Activated CD8-positive, alpha-beta memory T cell treated with anti-CD3 and anti-CD28 coated beads for 36 hours (primary cell): ENCODE results near the gene UGT2B11. TPM values are rescaled to one million over a fixed set of nuclear protein-coding genes. Genes with fewer than 3 reads are reported as not detected.
"Not testable (repeated sequence)": the region's sequence is repeated elsewhere in the genome, so short reads cannot be mapped to it uniquely, and the experiment has no call there.

ENCODE experiments used
- CTCF ChIA-PET: fragments of 350-600 bp; sonication (Branson Sonifier 250); formaldehyde crosslinking; loops from one replicate; lab custom pipeline; 2021; ENCODE audit warnings: antibody characterized with exemption; lab: Charles Lee
- POLR2A ChIA-PET: fragments of 350-600 bp; sonication (Branson Sonifier 250); formaldehyde crosslinking; loops from one replicate; lab custom pipeline; 2021; ENCODE audit warnings: antibody characterized with exemption; lab: Charles Lee
- total RNA-seq, 2 experiments: library from RNA; stranded (reverse); gene quantifications; one replicate each; pipeline ENCODE4 v1.2.3, GENCODE V29; 2021

Gene UGT2B11
- total RNA-seq: not detected

DNA sequence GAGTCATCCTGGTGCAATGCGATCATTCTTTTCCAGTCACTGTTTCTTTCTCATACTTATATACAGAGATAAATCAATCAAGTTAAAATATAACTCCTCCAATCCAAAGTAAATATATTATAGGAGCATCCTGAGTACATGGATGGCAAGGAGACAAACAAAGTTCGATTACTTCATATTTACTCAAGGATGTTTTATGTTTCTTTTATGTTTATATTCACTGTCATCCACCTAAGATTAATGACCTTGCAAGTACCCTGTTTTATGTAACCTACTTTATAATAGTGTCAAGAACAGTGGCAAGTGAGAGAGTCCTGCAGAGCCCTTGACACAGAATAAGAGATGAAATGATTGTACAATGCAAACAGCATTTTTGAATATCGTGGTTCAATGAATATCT, at the start of gene UGT2B11:
TSS of gene UGT2B11 (minus strand) at position 33 of the 400 bp plus-strand sequence. CDS start at position 7, 26 bp downstream.
- POLR2A ChIA-PET: no interaction called here
- CTCF ChIA-PET: no interaction called here

DNA sequence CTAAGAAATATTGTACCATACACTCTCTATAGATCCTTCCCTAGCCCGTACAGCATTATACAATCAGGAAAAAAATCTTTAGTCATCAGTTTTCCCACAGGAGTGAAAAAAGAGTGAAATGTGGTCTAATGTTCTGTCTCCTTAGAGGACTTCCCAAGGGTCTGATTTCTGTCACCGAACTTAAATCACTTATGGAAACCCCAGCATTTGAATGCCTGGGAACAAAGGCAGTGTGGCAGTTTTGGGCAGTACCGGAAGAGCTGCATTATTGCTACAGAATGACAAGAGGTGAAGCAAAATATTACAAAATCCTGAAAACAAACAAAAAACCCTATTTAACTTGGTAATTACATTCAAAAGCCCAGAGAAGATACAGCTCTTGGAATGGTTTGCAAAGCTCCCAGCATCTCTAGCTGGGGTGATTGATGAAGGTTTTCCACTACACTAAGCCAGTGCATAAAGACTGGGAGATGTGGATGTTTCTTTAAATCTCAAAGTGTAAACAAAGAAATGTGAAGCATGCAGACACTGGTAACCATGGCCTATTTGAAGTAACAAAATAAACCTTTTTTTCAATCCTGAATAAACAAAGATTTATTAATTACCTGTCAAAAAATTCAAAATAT, 38.7 kb upstream of the UGT2B11 start:
- POLR2A ChIA-PET, CTCF ChIA-PET: not testable (repeated sequence)

DNA sequence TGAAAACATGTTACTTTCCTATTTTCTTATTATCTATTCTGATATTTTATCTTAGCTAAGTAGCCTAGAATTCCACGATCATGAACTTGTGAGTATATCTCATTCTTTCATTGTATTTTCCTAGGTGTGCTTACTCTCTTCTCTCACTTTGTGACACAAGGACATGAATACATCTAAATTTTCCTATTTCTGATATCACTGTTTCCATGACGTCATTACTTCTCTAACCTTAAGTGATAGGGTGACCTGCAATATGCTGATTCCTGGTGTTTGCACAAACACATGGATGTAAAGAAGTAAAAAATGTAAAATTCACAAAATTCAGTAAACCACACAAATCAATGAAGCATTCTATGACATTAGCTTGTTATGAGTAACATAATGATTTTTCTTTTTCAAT, 36.3 kb upstream of the UGT2B11 start:
- POLR2A ChIA-PET, CTCF ChIA-PET: not testable (repeated sequence)

DNA sequence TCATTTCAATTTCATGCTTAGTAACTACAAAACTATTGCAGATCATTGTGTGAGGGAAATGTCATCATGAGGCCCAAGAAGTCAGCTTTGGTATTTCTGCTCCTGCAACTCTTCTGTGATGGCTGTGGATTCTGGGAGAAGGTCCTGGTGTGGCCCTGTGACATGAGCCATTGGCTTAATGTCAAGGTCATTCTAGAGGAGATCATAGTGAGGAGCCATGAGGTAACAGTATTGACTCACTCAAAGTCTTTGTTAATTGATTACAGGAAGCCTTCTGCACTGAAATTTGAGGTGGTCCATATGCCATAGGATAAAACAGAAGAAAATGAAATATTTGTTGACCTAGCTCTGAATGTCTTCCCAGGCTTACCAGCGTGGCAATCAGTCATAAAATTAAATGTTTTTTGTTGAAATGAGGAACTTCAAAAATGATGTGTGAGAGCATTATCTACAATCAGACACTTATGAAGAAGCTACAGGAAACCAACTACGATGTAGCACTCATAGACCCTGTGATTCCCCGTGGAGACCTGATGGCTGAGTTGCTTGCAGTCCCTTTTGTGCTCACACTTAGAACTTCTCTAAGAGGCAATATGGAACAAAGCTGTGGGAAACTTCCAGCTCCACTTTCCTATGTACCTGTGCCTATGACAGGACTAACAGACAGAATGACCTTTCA, 28.2 kb upstream of the UGT2B11 start:
- POLR2A ChIA-PET, CTCF ChIA-PET: not testable (repeated sequence)

DNA sequence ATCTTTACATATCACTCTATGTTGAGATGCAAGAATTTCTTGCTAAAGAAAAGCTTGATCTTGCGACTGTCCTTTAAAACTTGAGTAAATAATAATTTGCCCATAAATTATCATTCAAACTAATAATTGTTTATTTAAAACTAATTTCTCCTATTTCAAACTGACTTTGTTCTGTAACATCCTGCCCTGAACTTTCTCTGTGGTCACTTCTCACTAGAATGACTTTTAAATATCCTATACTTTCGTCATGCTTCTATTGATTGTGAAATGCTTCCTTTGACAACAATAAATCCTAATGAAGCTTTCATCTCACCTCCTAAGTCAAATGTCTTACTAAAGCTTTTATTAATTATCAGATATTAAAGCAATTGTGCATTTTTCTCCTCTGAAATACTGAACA, 27.2 kb upstream of the UGT2B11 start:
- CTCF ChIA-PET, POLR2A ChIA-PET: not testable (repeated sequence)

DNA sequence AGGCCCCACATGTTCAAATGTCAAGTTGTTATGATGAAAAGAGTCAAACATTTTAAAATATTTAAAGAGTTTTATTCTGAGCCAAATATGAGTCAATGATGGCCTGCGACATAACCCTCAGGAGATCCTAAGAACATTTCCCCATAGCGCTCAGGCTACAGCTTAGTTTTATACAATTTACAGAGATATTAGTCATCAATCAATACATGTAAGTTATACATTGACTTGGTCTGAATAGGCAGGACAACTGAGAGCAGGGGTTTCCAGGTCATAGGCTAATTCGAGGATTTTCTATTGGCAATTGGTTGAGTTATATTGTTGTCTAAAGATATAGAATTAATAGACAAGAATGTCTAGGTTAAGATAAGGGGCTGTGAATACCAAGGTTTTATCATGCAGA, 26.2 kb upstream of the UGT2B11 start:
- CTCF ChIA-PET, POLR2A ChIA-PET: not testable (repeated sequence)

DNA sequence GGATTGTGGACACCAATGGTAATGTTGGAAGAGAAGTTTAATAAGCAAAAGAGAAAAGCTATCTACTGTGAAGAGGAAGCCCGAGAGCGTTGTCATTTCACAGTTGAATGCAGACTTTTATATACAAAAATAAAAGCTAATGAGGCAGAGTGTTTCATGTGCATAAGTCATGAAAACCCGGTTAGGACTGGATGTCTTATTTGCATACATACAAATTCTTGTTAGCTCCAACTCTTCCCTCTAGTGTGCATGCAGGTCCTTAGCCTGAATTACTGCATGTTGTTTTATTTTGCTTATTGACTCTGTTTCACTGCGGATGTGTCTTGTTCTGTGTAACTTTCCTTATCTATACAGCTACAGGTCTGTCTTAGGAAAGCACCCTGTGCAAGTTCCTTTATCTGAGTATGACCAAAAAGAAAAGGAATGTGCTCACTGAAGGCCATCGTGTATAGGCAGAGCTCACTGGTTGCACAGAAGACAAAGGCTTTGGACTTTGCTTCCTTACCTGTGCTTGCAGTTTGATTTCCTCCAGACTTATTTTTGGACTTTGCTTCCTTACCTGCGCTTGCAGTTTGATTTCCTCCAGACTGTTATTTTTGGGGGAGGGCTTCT, 25.1 kb upstream of the UGT2B11 start:
- POLR2A ChIA-PET: no interaction called here
- CTCF ChIA-PET: no interaction called here

DNA sequence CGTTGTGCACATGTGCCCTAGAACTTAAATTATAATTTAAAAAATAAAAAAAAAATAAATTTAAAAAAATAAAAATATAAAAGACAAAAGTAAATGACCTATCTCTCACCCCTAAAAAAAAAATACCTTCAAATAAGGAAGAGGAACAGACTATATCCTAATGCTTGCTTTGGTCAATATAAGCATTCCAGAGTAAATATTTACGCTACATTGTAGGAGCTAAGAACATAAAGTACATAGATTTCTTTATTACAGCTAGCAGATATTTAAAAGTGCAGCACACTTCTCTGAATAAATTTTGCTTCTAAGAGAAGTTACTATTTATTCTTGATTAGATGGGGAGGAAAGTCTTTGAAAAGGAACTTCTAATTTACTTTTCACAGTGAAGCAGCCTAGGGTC, 24.5 kb upstream of the UGT2B11 start:
- POLR2A ChIA-PET: no interaction called here
- CTCF ChIA-PET: no interaction called here

DNA sequence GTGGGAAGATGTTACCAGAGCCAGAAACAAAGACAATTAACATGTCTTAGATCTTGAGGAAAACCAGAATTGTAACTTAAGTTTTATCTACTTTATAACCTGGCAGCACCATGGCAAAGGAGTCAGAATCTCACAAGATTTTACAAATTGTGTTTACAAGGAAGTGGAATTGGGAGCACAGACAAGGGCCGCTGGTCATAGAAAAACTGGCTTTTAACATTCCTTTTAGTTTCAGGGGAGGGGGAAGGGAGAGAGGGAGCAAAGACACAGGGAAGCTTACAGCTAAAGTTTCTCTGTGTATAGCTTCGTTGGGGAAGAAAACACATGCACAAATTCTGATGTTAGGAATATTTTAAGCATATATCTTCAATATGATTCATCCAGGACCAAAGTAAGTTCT, 10.3 kb upstream of the UGT2B11 start:
- ChIA-PET POLR2A (no interaction called here), CTCF (no interaction called here)

DNA sequence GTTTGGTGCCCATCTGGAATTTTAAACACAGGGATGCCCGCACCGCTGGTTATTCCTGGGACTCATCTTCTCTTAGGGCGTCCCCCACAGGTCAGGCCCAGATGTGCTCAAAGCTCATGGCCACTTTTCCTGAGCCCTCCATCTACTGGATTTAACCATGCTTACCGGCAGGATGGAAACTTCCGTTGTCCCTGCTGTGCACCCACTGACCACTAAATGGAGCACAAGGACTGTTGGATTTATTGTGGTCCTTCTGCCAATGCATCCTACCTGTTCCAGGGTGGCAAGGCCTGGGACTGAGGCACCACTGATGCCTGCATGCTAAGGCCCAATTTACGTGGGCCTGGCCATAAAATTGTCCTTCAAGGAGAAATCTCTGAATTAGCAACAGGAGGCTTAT, 8.7 kb upstream of the UGT2B11 start:
- POLR2A ChIA-PET: not testable (repeated sequence)

DNA sequence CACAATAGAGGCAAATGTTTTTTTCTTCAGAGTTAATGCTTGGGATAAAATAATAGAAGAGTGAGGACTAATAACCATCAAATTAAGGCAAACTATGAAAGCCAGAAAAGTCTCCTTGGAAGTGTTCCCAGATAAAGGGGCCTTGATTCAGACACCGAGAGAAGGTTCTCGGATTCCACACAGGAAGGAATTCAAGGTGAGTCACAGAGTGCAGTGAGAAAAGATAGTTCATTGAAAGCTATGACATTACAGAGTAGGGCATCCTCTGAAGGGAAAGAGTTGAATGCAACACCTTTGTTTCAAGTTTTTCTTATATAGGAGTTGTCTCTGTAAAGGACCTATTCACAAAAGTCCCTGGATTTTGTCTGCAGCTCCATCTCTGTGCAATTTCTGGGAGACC, 3.9 kb upstream of the UGT2B11 start:
- CTCF ChIA-PET, POLR2A ChIA-PET: not testable (repeated sequence)

More for the DNA sequence above, 8.7 kb upstream of the UGT2B11 start:
- CTCF ChIA-PET: not testable (repeated sequence)

DNA sequence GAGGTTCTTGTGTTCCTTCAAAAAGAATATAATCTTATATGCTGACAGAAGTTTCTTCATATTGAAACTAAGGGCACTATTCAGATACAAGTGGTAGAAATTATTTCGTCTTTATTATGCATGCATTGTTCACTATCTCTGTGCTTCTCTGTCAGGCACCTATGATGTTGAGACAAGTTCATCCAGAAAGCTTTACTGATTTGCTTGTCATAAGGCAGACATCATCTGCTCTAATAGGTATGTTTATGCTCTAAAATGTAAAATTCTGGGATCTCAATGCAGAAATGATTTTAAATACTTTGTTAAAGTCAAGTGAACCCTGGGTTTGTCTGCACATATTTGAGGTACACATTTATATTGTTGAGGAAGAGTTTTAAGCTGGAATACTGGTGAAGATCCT, 3.6 kb downstream of the UGT2B11 start:
- ChIA-PET CTCF (no interaction called here), POLR2A (no interaction called here)

DNA sequence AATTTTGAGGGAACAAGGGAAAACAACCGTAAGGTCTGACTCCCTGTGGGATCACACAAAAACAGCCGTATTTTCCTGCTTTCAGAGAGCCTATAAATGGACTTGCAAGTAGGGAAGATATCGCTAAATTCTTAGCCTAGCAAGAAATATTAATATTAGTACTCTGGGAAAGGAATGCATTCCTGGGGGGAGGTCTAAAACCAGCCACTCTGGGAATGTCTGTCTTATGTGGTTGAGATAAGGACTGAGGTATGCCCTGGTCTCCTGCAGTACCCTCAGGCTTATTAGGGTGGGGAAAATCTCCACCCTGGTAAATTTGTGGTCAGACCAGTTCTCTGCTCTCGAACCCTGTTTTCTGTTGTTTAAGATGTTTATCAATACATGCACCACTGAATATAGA, 16.0 kb downstream of the UGT2B11 start:
- POLR2A ChIA-PET, CTCF ChIA-PET: not testable (repeated sequence)

DNA sequence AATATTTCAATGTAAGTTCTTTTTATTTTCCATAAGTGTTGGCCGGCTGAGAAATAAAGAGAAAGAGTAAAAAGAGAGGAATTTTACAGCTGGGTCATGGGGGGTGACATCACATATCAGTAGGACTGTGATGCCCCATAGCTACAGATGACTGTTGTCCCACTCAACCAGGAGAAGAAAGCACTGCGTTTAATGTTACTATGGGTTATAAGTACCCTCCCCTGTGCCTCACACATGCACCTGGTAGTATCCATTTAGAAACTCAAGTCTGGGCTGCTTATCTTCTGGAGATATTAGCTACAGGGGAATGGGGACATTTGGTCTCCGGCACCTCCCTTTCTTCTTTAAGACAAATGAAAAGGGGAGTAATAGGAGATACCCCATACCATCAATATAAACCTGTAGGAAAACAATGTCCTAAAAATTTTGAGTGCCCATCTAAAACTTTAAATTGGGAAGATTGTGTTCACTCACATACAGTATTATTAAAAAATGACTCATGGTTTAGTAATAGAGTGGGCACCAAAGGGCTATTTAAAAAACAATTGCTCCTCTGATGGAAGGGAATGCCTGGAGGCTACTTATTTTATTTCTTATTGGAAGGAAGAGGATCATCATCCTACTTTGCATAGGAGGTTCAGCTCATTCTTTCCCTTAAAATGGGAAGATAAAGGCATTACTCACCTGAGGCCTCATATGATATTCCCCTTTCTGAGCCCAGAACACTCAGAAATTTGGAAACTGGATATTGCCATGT, 18.2 kb downstream of the UGT2B11 start:
- CTCF ChIA-PET: no interaction called here
- POLR2A ChIA-PET: no interaction called here

DNA sequence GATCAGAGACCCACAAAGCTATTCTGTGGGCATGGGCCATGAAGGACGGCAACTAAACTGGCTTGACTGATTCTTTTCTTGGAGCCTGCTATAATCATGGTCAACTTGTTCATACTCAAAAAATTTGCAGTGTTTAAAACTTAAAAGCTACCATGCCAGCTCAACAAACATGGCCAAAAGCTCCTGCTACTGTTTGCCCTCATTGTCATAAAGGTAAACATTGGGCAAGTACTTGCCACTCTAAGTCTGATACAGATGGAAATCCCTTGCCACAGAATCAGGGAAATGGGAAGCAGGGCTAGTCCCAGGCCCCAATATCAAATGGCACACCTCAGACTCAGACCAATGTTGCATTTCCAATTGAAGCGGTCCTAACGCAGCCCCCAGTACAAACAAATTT, 20.4 kb downstream of the UGT2B11 start:
- POLR2A ChIA-PET: no interaction called here

DNA sequence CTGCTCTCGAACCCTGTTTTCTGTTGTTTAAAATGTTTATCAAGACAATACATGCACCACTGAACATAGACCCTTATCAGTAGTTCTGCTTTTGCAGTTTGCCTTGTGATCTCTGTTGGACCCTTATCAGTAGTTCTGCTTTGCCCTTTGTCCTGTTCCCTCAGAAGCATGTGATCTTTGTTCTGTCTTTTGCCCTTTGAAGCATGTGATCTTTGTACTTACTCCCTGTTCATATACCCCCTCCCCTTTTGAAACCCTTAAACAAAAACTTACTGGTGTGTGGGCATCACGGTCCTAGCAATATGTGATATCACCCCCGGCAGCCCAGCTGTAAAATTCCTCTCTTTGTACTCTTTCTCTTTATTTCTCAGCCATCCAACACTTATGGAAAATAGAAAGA, 22.6 kb downstream of the UGT2B11 start:
- POLR2A ChIA-PET, CTCF ChIA-PET: not testable (repeated sequence)

More for the DNA sequence above, 20.4 kb downstream of the UGT2B11 start:
- CTCF ChIA-PET: no interaction called here

DNA sequence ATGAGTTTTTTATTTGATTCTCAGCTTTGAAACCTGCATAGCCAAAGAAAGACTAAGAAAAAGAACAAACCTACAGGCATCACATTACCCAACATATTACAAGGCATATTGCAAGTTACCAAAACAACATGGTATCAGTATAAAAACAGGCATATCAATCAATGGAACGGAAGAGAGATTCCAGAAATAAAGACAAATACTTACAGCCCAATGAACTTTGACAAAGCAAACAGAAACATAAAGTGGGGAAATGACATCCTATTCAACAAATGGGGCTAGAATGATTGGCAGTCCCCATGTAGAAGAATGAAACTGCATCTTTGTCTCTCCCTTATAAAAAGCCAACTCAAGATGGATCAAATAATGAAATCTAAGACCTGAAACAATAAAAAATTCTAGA, 23.9 kb downstream of the UGT2B11 start:
- CTCF ChIA-PET, POLR2A ChIA-PET: not testable (repeated sequence)

DNA sequence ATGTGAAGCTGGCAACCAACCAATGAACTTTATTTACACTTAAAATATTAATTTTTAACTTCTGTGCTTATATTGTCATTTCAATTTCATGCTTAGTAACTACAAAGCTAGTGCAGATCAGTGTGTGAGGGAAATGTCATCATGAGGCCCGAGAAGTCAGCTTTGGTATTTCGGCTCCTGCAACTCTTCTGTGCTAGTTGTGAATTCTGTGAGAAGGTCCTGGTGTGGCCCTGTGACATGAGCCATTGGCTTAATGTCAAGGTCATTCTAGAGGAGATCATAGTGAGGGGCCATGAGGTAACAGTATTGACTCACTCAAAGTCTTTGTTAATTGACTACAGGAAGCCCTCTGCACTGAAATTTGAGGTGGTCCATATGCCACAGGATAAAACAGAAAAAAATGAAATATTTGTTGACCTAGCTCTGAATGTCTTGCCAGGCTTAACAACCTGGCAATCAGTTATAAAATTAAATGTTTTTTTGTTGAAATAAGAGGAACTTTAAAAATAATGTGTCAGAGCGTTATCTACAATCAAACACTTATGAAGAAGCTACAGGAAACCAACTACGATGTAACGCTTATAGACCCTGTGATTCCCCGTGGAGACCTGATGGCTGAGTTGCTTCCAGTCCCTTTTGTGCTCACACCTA, 32.9 kb downstream of the UGT2B11 start:
- POLR2A ChIA-PET, CTCF ChIA-PET: not testable (repeated sequence)

DNA sequence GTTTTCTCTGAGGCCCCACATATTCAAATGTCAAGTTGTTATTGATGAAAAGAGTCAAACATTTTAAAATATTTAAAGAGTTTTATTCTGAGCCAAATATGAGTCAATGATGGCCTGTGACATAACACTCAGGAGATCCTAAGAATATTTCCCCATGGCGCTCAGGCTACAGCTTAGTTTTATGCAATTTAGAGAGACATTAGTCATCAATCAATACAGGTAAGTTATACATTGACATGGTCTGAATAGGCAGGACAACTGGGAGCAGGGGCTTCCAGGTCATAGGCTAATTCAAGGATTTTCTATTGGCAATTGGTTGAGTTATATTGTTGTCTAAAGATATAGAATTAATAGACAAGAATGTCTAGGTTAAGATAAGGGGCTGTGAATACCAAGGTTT, 34.7 kb downstream of the UGT2B11 start:
- CTCF ChIA-PET, POLR2A ChIA-PET: not testable (repeated sequence)

DNA sequence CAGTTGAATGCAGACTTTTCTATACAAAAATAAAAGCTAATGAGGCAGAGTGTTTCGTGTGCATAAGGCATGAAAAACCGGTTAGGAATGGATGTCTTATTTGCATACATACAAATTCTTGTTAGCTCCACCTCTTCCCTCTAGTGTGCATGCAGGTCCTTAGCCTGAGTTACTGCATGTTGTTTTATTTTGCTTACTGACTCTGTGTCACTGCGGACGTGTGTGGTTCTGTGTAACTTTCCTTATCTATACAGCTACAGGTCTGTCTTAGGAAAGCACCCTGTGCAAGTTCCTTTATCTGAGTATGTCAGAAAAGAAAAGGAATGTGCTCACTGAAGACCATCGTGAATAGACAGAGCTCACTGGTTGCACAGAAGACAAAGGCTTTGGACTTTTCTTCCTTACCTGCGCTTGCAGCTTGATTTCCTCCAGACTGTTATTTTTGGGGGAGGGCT, 35.8 kb downstream of the UGT2B11 start:
- POLR2A ChIA-PET: not testable (repeated sequence)

More for the DNA sequence above, 35.8 kb downstream of the UGT2B11 start:
- CTCF ChIA-PET: not testable (repeated sequence)
